GM12874 (cell line): ENCODE results near the gene PDE6H.

Source experiments
- TF ChIP-seq, protein P1 (sequence below): IDR thresholded peaks from 2 replicates; pipeline ENCODE4 v1.5.1; 2011; ENCODE audit warnings: low read depth, mild to moderate bottlenecking, control low read depth, low read length, moderate library complexity; ENCODE audit not compliant: insufficient read depth

PDE6H gene

DNA sequence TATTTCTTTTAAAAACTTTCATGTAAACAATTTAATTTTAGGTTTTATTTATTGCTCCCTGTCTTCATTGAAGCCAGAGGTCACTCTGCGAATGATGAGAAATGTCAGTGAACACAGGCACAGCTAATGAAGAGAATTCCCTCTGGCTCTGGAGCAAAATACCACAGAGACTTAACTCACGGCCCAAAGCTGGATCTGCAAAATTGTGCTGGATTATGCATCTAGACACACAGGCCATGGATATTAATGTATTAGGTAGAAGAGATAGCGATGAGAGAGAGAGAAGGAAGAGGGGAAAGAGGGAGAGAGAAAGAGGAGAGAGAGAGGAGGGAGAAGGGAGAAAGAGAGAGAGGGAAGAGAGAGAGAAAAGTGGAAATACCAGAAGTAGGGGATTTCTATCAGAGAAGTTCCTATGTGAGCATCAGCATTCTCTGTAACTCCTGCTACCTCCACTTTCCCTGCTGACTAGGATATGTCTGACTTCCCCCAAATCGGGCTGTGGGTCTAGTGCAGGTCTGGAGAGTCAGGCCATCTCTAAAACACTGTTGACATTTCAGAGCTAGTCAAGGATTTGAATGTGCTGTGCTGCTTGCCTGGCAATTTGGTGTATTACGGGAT, 15.2 kb upstream of the PDE6H start:
- TF ChIP-seq, protein P1, sequence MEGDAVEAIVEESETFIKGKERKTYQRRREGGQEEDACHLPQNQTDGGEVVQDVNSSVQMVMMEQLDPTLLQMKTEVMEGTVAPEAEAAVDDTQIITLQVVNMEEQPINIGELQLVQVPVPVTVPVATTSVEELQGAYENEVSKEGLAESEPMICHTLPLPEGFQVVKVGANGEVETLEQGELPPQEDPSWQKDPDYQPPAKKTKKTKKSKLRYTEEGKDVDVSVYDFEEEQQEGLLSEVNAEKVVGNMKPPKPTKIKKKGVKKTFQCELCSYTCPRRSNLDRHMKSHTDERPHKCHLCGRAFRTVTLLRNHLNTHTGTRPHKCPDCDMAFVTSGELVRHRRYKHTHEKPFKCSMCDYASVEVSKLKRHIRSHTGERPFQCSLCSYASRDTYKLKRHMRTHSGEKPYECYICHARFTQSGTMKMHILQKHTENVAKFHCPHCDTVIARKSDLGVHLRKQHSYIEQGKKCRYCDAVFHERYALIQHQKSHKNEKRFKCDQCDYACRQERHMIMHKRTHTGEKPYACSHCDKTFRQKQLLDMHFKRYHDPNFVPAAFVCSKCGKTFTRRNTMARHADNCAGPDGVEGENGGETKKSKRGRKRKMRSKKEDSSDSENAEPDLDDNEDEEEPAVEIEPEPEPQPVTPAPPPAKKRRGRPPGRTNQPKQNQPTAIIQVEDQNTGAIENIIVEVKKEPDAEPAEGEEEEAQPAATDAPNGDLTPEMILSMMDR: no peak

DNA sequence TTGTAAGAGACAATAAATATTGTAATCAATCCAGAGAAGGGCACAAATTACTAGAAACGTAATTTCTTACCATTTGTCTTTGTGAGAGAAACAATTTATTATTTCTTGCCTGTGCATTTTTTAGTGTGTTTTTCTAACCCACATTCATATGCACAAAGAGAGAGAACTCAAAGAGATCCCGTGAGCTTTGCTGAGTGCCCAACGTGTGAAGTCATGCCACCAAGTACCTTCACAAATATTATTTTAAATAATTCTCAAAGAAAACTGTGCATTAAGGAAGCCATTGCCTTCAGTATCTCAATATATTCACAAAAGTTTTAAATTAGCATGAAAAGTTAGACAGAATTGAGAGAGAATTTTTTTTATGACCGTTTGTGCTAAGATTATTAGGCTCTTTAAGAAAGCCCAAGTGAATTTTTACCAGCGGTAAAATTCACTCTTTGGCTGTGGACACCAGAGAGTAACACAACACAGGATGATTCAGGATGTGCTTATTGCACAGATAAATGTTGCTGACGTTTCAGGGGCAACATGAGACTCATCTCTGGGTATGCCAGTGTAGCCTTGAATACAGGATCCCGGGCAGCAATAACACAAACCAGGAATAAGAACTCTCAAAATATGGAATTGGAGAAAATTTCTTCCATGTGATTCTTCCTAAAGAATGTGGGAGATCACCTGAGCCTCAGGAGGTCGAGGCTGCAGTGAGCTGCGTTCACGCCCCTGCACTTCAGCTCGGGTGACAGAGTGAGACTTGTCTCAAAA, 14.3 kb upstream of the PDE6H start:
- TF ChIP-seq, protein P1: no peak

DNA sequence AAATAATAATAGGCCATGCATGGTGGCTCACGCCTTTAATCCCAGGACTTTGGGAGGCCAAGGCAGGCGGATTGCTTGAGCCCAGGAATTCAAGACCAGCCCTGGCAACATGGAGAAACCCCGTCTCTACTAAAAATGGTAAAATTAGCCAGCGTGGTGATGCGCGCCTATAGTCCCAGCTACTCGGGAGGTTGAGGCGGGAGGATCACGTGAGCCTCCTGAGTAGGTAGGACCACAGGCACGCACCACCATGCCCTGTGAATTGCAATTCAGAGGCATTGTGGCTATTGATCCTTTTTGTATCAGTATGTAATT, 13.8 kb upstream of the PDE6H start:
- TF ChIP-seq, protein P1: no peak

DNA sequence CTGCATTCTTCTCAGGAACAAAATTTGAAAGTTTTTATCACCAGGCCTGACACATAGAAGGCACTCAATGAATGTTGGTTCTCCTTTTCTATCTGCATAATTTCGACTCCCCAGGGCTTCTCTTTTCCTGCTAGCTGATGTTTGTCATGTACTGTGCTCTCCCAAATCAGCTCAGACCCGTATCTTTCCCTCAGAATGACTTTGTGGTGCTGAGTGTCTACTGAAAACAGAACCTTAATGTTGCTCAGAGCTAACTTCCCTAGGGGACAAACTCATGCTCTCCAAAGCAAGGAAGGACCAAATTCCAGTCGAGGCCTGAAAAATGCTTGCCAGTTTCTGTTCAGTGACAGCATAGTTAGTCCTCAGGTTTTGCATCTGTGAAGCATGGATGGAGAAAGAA, 13.4 kb upstream of the PDE6H start:
- TF ChIP-seq, protein P1: no peak

DNA sequence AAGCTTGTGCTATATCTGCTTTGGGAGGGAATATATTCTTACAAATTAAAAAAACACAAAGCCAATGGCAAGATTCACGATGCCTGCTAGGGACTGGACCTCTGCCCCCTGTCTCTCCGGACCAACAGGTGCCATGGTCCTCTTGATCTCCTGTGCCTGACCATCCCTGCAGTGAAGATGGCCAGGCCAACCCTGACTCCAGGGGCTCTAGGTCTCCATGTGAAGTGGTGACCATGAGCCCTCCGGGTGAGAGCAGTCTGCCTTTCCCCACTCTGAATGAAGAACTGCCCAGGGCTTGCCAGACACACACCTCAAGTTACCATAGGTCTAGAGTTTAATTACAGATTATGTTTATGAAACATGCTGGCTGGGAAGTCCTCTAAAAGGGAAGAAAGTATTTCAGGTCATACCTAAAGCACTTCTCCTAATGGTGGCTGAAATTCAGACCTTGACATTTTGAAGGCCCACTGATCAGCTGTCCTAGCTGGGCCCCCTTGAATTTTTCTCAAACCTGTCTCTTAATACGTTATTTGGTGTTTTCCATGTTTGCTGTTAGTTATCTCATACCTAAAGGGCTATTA, 12.8 kb upstream of the PDE6H start:
- TF ChIP-seq, protein P1: no peak

DNA sequence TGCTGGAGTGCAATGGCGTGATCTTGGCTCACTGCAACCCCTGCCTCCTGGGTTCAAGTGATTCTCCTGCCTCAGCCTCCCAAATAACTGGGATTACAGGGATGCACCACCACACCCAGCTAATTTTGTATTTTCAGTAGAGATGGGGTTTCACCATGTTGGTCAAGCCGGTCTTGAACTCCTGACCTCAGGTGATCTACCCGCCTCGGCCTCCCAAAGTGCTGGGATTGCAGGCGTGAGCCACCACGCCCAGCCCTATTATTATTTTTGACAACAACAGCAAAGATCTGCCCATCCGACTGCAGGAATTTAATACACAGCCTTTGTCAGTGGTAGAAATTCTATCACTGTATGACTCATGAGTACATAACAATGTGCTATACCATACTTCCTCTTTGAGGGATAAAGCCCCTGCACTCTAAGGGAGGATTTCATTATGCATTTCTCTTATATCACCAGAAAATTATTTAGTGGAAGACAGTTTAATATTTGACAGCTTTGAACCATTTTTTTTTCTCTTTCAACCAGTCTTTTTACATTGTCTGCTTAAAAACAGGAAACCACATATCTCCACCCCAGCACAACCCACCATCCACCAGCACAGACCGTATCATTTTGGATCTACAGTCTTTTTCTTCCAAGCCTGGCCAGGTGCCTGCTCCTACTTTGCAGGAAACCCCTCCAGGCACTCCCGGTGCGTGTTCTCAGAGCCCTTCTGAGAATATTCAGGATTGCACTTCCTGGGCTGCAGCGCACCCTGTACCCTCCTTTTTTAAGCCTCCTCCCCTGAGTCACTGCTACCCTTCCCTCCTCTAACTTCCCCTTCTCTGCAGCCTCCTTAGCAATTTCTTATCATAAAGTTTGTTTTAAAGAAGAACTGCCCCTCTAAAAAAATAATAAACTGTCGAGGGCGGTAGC, 12.0 kb upstream of the PDE6H start:
- TF ChIP-seq, protein P1: no peak
